GM19372 (cell line): ENCODE results near the gene PALM2AKAP2.

ENCODE experiments used
- ATAC-seq: cut with Tn5 transposase; IDR thresholded peaks from one replicate; pipeline ENCODE4 v1.9.1; 2021; ENCODE audit warnings: mild to moderate bottlenecking, low read depth, moderate library complexity; ENCODE audit not compliant: unreplicated experiment

Gene PALM2AKAP2

GRCh38 chr9:109779711-109780452 is at the start of gene PALM2AKAP2:
TSS of gene PALM2AKAP2 (plus strand) at chr9:109780198. CDS start at chr9:109780489, 291 bp downstream.
- peak; percentile 59 for ATAC-seq

GRCh38 chr9:109730228-109730627 is 49.8 kb upstream of the PALM2AKAP2 start:
- ATAC-seq = no peak

DNA sequence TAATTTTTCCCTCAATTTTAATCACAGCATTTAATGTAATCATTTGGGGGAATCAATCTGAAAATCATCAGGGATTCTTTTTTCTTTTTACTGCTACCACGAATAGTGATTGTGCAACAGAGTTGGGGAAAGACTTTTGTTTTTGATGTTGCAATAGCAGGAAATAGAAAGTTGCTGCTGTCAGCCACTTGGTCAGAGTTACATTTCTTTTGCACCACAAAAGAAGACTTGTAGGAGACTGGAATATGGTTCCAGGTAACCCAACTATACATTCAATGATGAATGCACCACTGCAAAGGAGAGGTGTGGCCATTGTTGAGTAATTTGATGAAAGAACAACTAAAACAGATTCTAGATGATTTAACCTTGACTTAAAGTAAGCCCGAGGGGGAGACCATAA is 46.3 kb upstream of the PALM2AKAP2 start:
- ATAC-seq = no peak

DNA sequence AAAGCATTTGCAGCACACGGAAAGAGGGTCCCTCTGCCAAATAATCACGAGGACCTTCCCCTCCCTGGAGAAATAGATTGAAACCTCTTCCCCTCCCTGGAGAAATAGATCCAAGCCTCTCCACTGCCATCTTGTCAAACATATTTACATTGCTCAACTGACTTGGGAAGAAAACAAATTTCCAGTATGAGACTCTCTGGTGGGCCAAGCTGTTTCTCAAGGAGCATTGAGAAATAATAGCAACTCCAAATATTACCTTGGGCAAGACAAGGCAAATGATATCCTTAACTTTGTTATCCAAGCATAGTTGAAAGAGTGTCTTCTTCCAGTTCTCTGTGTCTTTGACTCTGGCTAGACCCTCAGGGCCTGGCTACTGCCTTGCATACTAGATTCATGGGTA is 45.2 kb upstream of the PALM2AKAP2 start:
- ATAC-seq = no peak

- ATAC-seq = no peak
Measured at GRCh38 chr9:109735801-109736200, 44.2 kb upstream of the PALM2AKAP2 start.

DNA sequence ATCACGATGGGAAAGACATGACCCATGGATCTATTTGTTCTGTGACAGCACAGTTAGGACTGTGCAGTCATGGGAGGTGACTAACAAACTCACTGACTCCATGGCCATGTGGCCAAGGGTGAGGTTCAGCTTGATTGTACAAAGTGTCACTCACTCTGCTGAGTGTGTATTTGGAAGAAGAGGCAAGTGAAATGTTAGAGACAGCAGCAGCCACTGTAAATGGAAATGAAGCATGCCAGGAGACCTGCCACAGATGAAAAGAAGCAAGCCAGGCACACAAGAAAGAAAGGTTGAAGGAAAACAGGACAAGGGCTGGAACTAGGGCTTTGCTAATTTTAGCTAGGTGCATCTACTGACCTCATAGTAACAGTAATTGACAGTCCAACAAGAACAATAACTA is 42.7 kb upstream of the PALM2AKAP2 start:
- no peak for ATAC-seq

DNA sequence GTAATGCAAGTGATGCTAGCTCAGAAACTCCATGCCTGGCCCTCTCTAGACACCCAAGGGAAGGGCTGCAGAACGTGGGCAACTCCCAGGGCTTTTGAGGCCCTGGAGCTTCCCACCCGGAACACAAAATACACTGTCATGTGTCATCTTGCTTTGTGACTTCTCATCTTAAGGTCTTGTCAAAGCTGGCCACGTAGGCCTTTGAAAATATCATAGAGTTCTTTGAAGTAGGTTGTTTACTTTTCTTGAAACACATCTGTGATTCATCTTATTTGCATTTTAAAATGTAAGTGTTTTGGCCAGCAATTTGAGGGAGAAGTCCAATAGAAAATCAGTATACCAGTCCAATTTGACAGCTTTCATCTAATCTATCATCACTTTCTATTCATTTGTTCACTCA is 40.2 kb upstream of the PALM2AKAP2 start:
- no peak for ATAC-seq

DNA sequence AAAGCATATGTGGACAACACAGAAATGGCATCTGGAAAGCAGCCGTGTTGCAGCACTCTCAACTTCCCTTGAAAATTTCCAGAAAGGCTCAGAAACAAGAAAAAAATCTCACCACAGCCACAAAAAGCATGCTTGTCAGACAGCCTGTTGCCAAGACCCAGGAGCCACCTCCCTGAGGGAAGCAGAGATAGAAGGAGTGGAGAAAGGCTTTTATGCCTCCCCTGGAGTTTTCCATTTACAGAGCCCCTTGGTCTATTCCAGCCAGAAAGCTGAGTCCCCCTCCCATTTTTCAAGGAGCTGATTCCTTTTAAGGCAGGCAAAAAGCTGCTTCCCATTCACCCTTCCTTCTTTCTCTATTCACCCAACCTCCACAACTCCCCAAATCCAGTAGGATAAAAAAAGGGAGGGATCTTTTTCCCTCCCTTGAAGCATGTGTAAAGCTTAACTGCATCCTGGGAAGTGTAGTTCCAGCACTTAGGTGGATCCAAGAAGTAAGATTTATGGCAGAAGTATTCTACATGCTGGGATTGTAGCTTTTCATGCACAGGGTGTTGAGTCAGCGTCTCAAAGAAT is 37.1 kb upstream of the PALM2AKAP2 start:
- no peak for ATAC-seq

DNA sequence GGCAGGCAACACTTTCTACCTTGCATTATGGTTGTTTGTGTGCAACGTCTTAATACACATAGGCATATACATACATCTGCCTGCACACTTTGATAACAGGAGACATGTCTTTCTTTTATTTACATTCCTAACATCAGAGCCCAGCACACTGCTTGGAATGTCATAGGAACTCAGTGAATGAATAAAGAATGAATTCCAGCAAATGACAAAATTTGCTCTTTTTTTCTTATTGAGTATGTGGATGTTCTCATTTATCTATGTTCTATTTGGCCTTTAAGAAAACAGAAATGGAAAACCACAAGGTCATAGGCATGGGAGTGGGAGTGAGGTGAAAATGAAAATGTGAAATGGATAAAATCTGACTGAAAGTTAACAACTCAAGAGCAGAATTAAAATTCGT is 36.3 kb upstream of the PALM2AKAP2 start:
- ATAC-seq = no peak

- no peak for ATAC-seq
Measured at GRCh38 chr9:109745335-109746283, 34.4 kb upstream of the PALM2AKAP2 start.

- no peak for ATAC-seq
Measured at GRCh38 chr9:109751253-109751652, 28.7 kb upstream of the PALM2AKAP2 start.

GRCh38 chr9:109753308-109753707 is 26.7 kb upstream of the PALM2AKAP2 start:
- ATAC-seq = no peak

DNA sequence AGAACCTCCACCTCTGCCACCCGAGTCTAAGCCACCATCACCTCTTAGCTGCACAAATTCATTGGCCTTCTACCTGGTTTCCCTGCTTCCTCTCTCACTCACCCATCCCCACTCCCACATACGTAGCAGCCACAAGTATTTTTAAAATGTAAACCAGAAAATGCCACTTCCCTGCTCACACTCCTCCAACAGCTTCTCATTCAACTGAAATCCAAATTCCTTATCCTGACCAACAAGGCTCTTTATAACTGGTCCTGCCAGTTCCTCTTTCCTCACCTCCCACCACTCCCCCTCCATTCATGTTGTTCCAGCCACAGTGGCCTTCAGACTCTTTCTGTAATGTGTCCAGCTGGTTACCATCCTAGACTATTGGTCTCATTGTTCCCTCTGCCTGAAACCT is 25.0 kb upstream of the PALM2AKAP2 start:
- ATAC-seq = no peak

DNA sequence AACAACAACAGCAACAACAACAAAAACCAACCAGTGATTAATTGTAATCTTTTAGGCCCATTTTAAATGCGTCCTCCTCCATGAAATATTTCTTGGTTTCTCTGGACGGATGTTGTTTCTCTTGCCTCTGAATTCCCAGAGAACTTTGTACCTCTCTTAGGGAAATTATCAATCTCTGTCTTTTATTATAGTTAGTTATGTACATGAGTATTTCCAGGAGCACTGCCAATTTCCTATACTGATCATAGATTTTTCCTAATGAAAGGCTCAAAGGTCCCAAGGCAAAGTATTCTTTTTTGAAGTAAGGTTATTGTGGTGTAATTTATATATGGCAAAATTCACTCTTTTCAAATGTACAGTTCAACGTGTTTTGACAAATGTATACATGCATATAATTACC is 20.4 kb upstream of the PALM2AKAP2 start:
- no peak for ATAC-seq

- no peak for ATAC-seq
Measured at GRCh38 chr9:109765278-109765677, 14.7 kb upstream of the PALM2AKAP2 start.

DNA sequence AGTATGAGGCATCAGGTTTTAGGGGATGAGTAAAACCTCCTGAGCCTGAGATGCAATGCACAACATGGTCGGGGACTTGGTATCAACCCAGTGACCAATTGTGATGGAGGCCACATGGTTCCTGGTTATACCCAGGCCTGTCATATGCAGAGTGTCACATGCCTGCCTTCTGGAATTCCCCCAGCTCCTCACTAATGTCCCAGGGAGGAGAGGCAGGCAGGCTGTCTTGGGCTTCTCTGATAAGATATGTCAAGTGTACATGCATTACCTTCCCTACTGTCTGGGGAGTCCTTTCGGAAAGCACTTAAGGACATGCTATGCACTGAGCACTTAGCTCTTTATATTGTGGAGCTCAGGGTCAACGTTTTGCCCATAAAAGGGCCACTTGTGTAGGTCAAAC is 14.2 kb upstream of the PALM2AKAP2 start:
- no peak for ATAC-seq

GRCh38 chr9:109766351-109766750 is 13.6 kb upstream of the PALM2AKAP2 start:
- ATAC-seq = no peak

- ATAC-seq = no peak
Measured at GRCh38 chr9:109767404-109767803, 12.6 kb upstream of the PALM2AKAP2 start.

GRCh38 chr9:109767814-109768213 is 12.2 kb upstream of the PALM2AKAP2 start:
- no peak for ATAC-seq

DNA sequence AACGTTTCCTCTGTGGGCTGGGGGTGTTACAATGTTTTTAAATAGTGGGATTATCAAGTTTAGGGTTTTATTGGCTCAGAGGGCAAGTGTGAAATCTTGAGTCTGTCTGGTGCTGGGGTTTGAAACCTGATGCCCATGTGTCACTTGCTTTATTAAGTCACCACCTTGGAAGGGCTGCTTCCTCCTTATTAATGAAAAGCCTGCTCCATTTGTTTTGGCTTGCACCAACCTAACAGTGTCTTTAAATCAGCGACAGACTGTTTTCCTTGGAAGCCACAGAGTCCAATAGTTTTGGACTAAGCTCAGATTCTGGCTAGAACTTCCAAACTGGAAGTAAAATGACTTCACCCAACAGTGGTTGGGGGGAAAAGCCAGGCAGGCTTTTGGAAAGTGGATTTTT is 10.7 kb upstream of the PALM2AKAP2 start:
- ATAC-seq = no peak

DNA sequence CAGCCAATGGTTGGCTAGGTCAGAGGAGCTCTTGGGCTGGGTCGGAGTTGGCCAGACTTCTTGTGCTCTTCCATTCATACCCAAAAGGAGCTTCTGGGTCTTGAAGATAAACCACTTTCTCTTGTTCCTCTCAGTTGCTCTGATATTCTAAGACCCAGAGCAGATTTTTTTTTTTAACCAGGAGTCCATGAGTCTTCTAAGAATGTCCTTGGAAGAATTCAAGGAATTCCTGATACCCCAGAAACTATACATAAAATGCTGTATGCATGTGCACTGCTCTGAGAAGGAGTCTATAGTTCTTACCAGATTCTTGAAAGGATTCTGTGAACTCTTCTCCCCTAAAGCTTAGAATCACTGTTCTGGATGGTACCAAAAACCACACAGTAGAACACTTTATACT is 9.9 kb upstream of the PALM2AKAP2 start:
- no peak for ATAC-seq
